Upper lobe of right lung (tissue), 1 donor: ENCODE results near the gene PCCA. TPM values are rescaled to one million over a fixed set of nuclear protein-coding genes. Genes with fewer than 3 reads are reported as not detected.
"Not testable (repeated sequence)": the region's sequence is repeated elsewhere in the genome, so short reads cannot be mapped to it uniquely, and the experiment has no call there.

ENCODE experiments used
- ATAC-seq: fragments of 200-7000 bp; cut with Tn5 transposase; one replicate; pipeline ENCODE4 v1.9.1; 2020; ENCODE audit warnings: mild to moderate bottlenecking, moderate library complexity
- DNase-seq: peaks from one replicate; pipeline ENCODE4 v3.0.0-alpha.2; 2020
- H3K27ac ChIP-seq: fragments of 200-600 bp; one replicate; pipeline ENCODE4 v1.8.0; 2022
- H3K27me3 ChIP-seq: fragments of 200-600 bp; one replicate; pipeline ENCODE4 v1.8.0; 2022; ENCODE audit warnings: mild to moderate bottlenecking
- H3K36me3 ChIP-seq: fragments of 200-600 bp; one replicate; pipeline ENCODE4 v1.8.0; 2022
- H3K4me1 ChIP-seq: fragments of 200-600 bp; one replicate; pipeline ENCODE4 v1.8.0; 2022
- H3K4me3 ChIP-seq: fragments of 200-600 bp; one replicate; pipeline ENCODE4 v1.8.0; 2022; ENCODE audit warnings: mild to moderate bottlenecking
- H3K9me3 ChIP-seq: fragments of 200-600 bp; one replicate; pipeline ENCODE4 v1.8.0; 2022
- intact Hi-C: fragments of 100-400 bp; cut with DNase I; formaldehyde crosslinking; loops from one replicate; pipeline ENCODE4 v1.11.0; 2022
- total RNA-seq: library from RNA; stranded (reverse); fragmentation: NEBNext Ultra II Directional; extraction: Animal tissue kit (Norgen Biotek cat#: 25700); gene quantifications from one replicate; pipeline ENCODE4 v1.2.1, GENCODE V29; 2021
- TF ChIP-seq, protein P1 (sequence below): fragments of 200-600 bp; IDR thresholded peaks from one replicate; pipeline ENCODE4 v1.8.0; 2022; ENCODE audit warnings: antibody characterized with exemption
- donor health status: DM: no; HTN: yes; CAD: no; lungs with severe emphysema.

Gene PCCA
- total RNA-seq, 1 donor from 2014 or later = 34.7 TPM

DNA sequence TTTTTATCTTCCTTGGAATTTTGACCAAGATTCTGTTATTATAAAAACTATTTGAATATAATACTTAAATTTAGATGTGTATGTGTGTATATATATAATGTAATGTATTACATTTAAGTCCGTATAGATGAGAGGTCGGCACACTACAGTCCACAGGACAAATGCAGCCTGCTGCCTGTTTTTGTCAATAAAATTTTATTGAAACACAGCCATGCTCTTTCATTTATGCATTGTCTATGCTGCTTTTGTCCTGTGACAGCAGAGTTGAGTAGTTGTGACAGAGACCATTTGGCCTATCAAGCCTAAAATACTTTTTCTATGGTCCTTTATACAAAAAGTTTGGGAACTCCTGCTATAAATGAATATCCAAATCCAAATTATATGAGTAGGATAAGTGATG is 69.7 kb downstream of the PCCA start:
- Histone ChIP-seq H3K4me3 (no peak overlapping the region), H3K27me3 (no peaks in the 10 kb centered on the region), H3K9me3 (no peaks in the 10 kb centered on the region), H3K27ac (no peak overlapping the region), H3K4me1 (no peaks in the 10 kb centered on the region), H3K36me3 (peaks cover 15% of the 10 kb centered on the region)
- TF ChIP-seq, protein P1, sequence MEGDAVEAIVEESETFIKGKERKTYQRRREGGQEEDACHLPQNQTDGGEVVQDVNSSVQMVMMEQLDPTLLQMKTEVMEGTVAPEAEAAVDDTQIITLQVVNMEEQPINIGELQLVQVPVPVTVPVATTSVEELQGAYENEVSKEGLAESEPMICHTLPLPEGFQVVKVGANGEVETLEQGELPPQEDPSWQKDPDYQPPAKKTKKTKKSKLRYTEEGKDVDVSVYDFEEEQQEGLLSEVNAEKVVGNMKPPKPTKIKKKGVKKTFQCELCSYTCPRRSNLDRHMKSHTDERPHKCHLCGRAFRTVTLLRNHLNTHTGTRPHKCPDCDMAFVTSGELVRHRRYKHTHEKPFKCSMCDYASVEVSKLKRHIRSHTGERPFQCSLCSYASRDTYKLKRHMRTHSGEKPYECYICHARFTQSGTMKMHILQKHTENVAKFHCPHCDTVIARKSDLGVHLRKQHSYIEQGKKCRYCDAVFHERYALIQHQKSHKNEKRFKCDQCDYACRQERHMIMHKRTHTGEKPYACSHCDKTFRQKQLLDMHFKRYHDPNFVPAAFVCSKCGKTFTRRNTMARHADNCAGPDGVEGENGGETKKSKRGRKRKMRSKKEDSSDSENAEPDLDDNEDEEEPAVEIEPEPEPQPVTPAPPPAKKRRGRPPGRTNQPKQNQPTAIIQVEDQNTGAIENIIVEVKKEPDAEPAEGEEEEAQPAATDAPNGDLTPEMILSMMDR = no peak
- intact Hi-C loops = no loop called here
- DNase-seq = no peak
- no peak for ATAC-seq

DNA sequence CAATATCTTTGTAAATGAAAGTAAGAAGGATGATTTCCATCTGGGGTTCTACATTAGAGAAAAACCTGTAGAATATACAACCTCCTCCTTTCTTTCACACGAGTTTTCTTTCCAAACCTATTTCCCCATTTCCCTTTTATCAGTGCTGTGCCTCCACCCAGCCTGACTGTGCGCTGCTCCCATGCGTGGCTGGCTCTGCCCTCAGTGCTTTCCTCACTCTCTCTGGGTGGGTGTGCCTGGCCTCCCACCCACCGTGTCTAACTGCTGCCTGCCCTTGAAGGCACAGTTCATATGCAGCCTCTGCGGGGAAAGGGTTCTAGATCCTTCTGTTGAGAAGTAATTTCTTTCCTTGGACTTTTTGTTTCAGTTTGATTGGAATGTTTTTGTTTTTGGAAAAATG is 70.7 kb downstream of the PCCA start:
- TF ChIP-seq, protein P1 = no peak
- ATAC-seq (peak; percentile 76), DNase-seq (no peak)
- Histone ChIP-seq H3K9me3 (no peaks in the 10 kb centered on the region), H3K36me3 (peaks cover 15% of the 10 kb centered on the region), H3K27ac (no peak overlapping the region), H3K27me3 (no peaks in the 10 kb centered on the region), H3K4me1 (no peaks in the 10 kb centered on the region), H3K4me3 (no peak overlapping the region)
- intact Hi-C loops = no loop called here

GRCh38 chr13:100160450-100160849 is 71.6 kb downstream of the PCCA start:
- Histone ChIP-seq H3K4me1 (no peaks in the 10 kb centered on the region), H3K4me3 (no peak overlapping the region), H3K9me3 (no peaks in the 10 kb centered on the region), H3K36me3 (peaks cover 10% of the 10 kb centered on the region), H3K27me3 (no peaks in the 10 kb centered on the region), H3K27ac (no peak overlapping the region)
- DNase-seq (no peak), ATAC-seq (no peak)
- intact Hi-C loops = no loop called here
- TF ChIP-seq, protein P1 = no peak

DNA sequence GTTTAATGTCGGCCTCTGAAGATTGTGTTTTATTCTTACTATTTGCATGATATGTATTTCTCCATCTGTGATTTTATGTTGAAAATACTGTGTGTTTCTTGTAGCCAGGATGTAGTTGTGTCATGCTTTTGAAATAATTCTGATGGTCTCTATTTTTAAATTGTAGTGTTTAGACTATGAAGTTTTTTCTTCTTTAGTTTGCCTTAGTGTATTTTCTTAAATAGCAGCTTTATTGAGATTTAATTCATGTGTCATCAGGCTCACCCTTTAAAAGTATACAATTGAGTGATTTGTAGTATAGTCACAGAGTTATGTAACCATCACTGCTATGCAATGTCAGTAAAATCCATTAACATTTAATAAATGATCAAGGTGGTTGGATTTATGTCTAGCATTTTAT is 74.5 kb downstream of the PCCA start:
- DNase-seq (no peak), ATAC-seq (no peak)
- no peaks in the 10 kb centered on the region for H3K27me3 ChIP-seq
- H3K9me3 ChIP-seq = no peaks in the 10 kb centered on the region
- H3K36me3 ChIP-seq = no peaks in the 10 kb centered on the region
- no peaks in the 10 kb centered on the region for H3K4me1 ChIP-seq
- intact Hi-C loops = no loop called here
- no peak overlapping the region for H3K4me3 ChIP-seq
- H3K27ac ChIP-seq = no peak overlapping the region
- TF ChIP-seq, protein P1 = no peak

DNA sequence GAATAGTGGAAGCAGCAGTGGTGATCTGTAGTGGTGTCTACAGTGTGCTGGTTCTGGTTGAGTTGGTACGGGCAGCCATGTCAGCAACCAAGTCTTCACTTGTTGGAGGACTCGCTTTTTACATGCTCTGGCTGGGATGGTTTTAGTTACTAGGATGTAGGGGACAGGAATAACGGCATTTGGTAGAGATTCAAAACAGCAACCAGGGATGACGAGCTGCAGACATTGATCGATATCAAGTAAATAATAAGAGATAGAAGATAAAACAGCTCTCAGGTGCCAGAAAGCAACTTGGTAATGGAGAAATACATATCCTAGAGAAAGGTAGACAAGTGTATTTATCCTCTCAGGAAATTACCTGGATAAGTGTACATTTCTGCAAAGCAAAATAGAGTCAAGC is 84.3 kb downstream of the PCCA start:
- H3K4me1 ChIP-seq = no peaks in the 10 kb centered on the region
- H3K36me3 ChIP-seq = no peaks in the 10 kb centered on the region
- H3K27me3 ChIP-seq = no peaks in the 10 kb centered on the region
- intact Hi-C loops = no loop called here
- no peaks in the 10 kb centered on the region for H3K9me3 ChIP-seq
- no peak overlapping the region for H3K27ac ChIP-seq
- DNase-seq (no peak), ATAC-seq (no peak)
- no peak overlapping the region for H3K4me3 ChIP-seq
- TF ChIP-seq, protein P1 = no peak

DNA sequence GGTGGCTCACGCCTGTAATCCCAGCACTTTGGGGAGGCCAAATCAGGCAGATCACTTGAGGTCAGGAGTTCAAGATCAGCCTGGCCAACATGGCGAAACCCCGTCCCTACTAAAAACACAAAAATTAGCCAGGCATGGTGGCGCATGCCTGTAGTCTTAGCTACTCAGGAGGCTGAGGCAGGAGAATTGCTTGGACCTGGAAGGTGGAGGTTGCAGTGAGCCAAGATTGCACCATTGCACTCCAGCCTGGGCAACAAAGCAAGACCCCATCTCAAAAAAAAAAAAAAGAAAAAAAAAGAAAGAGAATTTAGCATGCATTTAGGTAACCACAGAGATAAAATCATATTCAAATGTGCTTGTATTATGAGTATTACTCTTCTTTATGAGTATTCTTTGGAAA is 85.6 kb downstream of the PCCA start:
- not testable (repeated sequence) for H3K4me3 ChIP-seq, ATAC-seq

More for the DNA sequence above, 85.6 kb downstream of the PCCA start:
- H3K9me3 ChIP-seq, H3K27ac ChIP-seq, H3K27me3 ChIP-seq, H3K36me3 ChIP-seq, H3K4me1 ChIP-seq, DNase-seq, intact Hi-C loops: not testable (repeated sequence)
